PC-9 (cell line): ENCODE measurements around the gene ZBED4. TPM values are rescaled to one million over a fixed set of nuclear protein-coding genes. Genes with fewer than 3 reads are reported as not detected.

Experiments
- BruUV-seq: library from RNA; stranded (reverse); fragments of 400-500 nt; replicated peaks from 2 replicates; lab custom pipeline; 2021; lab: Mats Ljungman, UMichigan
- CTCF ChIA-PET: fragments of 300-600 bp; sonication (Branson Sonifier 250); formaldehyde crosslinking; loops from one replicate; lab custom pipeline; 2022; ENCODE audit warnings: antibody characterized with exemption; lab: Charles Lee
- POLR2A ChIA-PET: fragments of 300-600 bp; sonication (Branson Sonifier 250); formaldehyde crosslinking; loops from one replicate; lab custom pipeline; 2022; ENCODE audit warnings: antibody characterized with exemption; ENCODE audit not compliant: unreplicated experiment; lab: Charles Lee
- DNase-seq, 2 experiments: peaks; one replicate each; pipeline versions ENCODE4 v3.0.0 to v3.0.0-alpha.2; 2015 to 2022; ENCODE audit warnings: mixed read lengths in 1 of 2
- H2AFZ ChIP-seq: fragments of 200-600 bp; sonication (generic); 2 replicates; pipeline ENCODE4 v1.8.1; 2017; ENCODE audit warnings: antibody characterized with exemption
- H3F3A ChIP-seq: fragments of 200-600 bp; sonication (generic); 2 replicates; pipeline ENCODE4 v1.8.1; 2017; ENCODE audit warnings: antibody characterized with exemption, mild to moderate bottlenecking, low read depth; ENCODE audit not compliant: insufficient read depth
- H3K27ac ChIP-seq: fragments of 200-600 bp; sonication (generic); 2 replicates; pipeline ENCODE4 v1.6.1; 2016; ENCODE audit warnings: mixed run types
- H3K27me3 ChIP-seq: fragments of 200-600 bp; sonication (generic); 2 replicates; pipeline ENCODE4 v1.6.1; 2016; ENCODE audit warnings: low read depth, mixed run types; ENCODE audit not compliant: insufficient read depth
- H3K36me3 ChIP-seq: fragments of 200-600 bp; sonication (generic); 2 replicates; pipeline ENCODE4 v1.6.1; 2016; ENCODE audit warnings: low read depth, mixed run types
- H3K4me1 ChIP-seq: fragments of 200-600 bp; sonication (generic); replicated peaks from 2 replicates; pipeline ENCODE4 v1.6.1; 2016; ENCODE audit warnings: mixed run types; ENCODE audit not compliant: insufficient read depth
- H3K4me2 ChIP-seq: fragments of 200-600 bp; sonication (generic); 2 replicates; pipeline ENCODE4 v1.6.1; 2017; ENCODE audit warnings: mixed run types
- H3K4me3 ChIP-seq: fragments of 200-600 bp; sonication (generic); 2 replicates; pipeline ENCODE4 v1.6.1; 2016; ENCODE audit warnings: mixed run types
- H3K79me2 ChIP-seq: fragments of 200-600 bp; sonication (generic); 2 replicates; pipeline ENCODE4 v1.6.1; 2017; ENCODE audit warnings: low read depth, mixed run types
- H3K9me2 ChIP-seq: fragments of 200-600 bp; sonication (generic); 2 replicates; pipeline ENCODE4 v1.8.1; 2017; ENCODE audit warnings: mild to moderate bottlenecking; ENCODE audit not compliant: insufficient read depth
- H3K9me3 ChIP-seq: fragments of 200-600 bp; sonication (generic); 2 replicates; pipeline ENCODE4 v1.8.1; 2016; ENCODE audit warnings: low read depth; ENCODE audit not compliant: insufficient read depth
- H4K20me1 ChIP-seq: fragments of 200-600 bp; sonication (generic); 2 replicates; pipeline ENCODE4 v1.8.1; 2017; ENCODE audit not compliant: insufficient read depth
- CTCF ChIP-seq: fragments of 200-600 bp; sonication (generic); conservative IDR thresholded peaks from 2 replicates; pipeline ENCODE4 v1.6.1; 2017; ENCODE audit warnings: mixed run types, antibody characterized with exemption, mild to moderate bottlenecking, moderate library complexity
- EZH2 ChIP-seq: fragments of 200-600 bp; sonication (generic); IDR thresholded peaks from 2 replicates; pipeline ENCODE4 v1.8.0; 2017; ENCODE audit warnings: antibody characterized with exemption, low read depth
- intact Hi-C: fragments of 100-400 bp; cut with micrococcal nuclease; formaldehyde crosslinking; loops from one replicate; pipeline ENCODE4 v1.10.0; 2022; ENCODE audit not compliant: unreplicated experiment
- total RNA-seq: library from RNA; stranded (reverse); gene quantifications from 2 replicates; pipeline ENCODE4 v1.2.3, GENCODE V29; 2021

The ZBED4 gene
- total RNA-seq, 1 experiment from 2014 or later: 21.4 TPM

GRCh38 chr22:49918911-49919881, 65.6 kb downstream of the ZBED4 start:
- BruUV-seq: no TSS peak
- no peak for DNase-seq
- Histone ChIP-seq H3K27ac (no peak overlapping the region), H3K4me2 (peak overlapping the region; percentile 93), H2AFZ (peak overlapping the region; percentile 77), H4K20me1 (no peaks in the 10 kb centered on the region), H3K36me3 (no peaks in the 10 kb centered on the region), H3K9me3 (no peaks in the 10 kb centered on the region), H3K4me1 (peaks cover 17% of the 10 kb centered on the region), H3K79me2 (peaks cover 21% of the 10 kb centered on the region), H3K27me3 (no peaks in the 10 kb centered on the region), H3K9me2 (no peaks in the 10 kb centered on the region), H3K4me3 (peak overlapping the region; percentile 82), H3F3A (peaks cover 10% of the 10 kb centered on the region; the same call in 1 of the 2 replicates)
- TF ChIP-seq CTCF (no peak), EZH2 (no peak)
- ChIA-PET POLR2A (interaction anchor here (0.6 to 0.7 kb wide), 2 partner anchors 39 to 1401 kb away, joined by 4 to 5 read pairs; no protein-coding TSS in a partner anchor), CTCF (no interaction called here)
- intact Hi-C loops: loop anchor here (2.0 kb wide), 1 partner anchor 152 kb away; no protein-coding TSS in a partner anchor

GRCh38 chr22:49920859-49921258, 67.2 kb downstream of the ZBED4 start:
- Histone ChIP-seq H3K9me2 (no peaks in the 10 kb centered on the region), H3K4me1 (peaks cover 17% of the 10 kb centered on the region), H4K20me1 (no peaks in the 10 kb centered on the region), H3K4me3 (no peak overlapping the region), H3K9me3 (no peaks in the 10 kb centered on the region), H3K27ac (no peak overlapping the region), H3K79me2 (peaks cover 17% of the 10 kb centered on the region), H3F3A (peaks cover 14% of the 10 kb centered on the region; the same call in 1 of the 2 replicates), H3K36me3 (no peaks in the 10 kb centered on the region), H2AFZ (no peak overlapping the region), H3K4me2 (no peak overlapping the region), H3K27me3 (no peaks in the 10 kb centered on the region)
- CTCF ChIA-PET: no interaction called here
- no peak for DNase-seq
- intact Hi-C loops: no loop called here
- no TSS peak for BruUV-seq
- TF ChIP-seq CTCF: no peak
- no peak for TF ChIP-seq EZH2
- POLR2A ChIA-PET: no interaction called here

GRCh38 chr22:49921508-49922278, 68.0 kb downstream of the ZBED4 start:
- Histone ChIP-seq H3K27me3 (no peaks in the 10 kb centered on the region), H3K4me3 (no peak overlapping the region), H4K20me1 (no peaks in the 10 kb centered on the region), H3K4me2 (no peak overlapping the region), H3F3A (peaks cover 14% of the 10 kb centered on the region), H2AFZ (no peak overlapping the region), H3K4me1 (peaks cover 16% of the 10 kb centered on the region), H3K79me2 (peaks cover 12% of the 10 kb centered on the region), H3K9me3 (no peaks in the 10 kb centered on the region), H3K36me3 (no peaks in the 10 kb centered on the region), H3K9me2 (no peaks in the 10 kb centered on the region), H3K27ac (no peak overlapping the region)
- ChIA-PET CTCF (no interaction called here), POLR2A (no interaction called here)
- no peak for DNase-seq
- no TSS peak for BruUV-seq
- intact Hi-C loops: no loop called here
- TF ChIP-seq EZH2 (no peak), CTCF (no peak)
